Heart right ventricle (tissue), 16 donors: ENCODE measurements around the gene VARS1. TPM values are rescaled to one million over a fixed set of nuclear protein-coding genes. Genes with fewer than 3 reads are reported as not detected.
A peak's percentile ranks its signal among the peaks of the same experiment; 100 is the strongest.

Experiments used
- ATAC-seq, 8 donors: fragments of 200-7000 bp; cut with Tn5 transposase; one replicate each; pipeline ENCODE4 v1.9.1; 2020; ENCODE audit warnings: mild to moderate bottlenecking in 8 of 8, moderate library complexity in 8 of 8, moderate number of reproducible peaks in 1 of 8
- DNase-seq, 2 donors: peaks; one replicate each; pipeline ENCODE4 v3.0.0-alpha.2; 2020
- H3K27ac ChIP-seq, 10 donors: fragments of 200-600 bp; sonication (generic) in 2 of 10; one replicate each; pipeline versions ENCODE4 v1.5.0 to v1.8.0; 2020 to 2022; ENCODE audit warnings: mild to moderate bottlenecking in 3 of 10
- H3K27me3 ChIP-seq, 7 donors: fragments of 200-600 bp; one replicate each; pipeline ENCODE4 v1.8.0; 2021 to 2022; ENCODE audit warnings: mild to moderate bottlenecking in 2 of 7
- H3K36me3 ChIP-seq, 9 donors: fragments of 200-600 bp; sonication (generic) in 1 of 9; one replicate each; pipeline versions ENCODE4 v1.5.0 to v1.8.0; 2020 to 2022; ENCODE audit warnings: mild to moderate bottlenecking in 2 of 9
- H3K4me1 ChIP-seq, 9 donors: fragments of 200-600 bp; sonication (generic) in 1 of 9; one replicate each; pipeline versions ENCODE4 v1.5.0 to v1.8.0; 2020 to 2022; ENCODE audit warnings: mild to moderate bottlenecking in 4 of 9
- H3K4me3 ChIP-seq, 10 donors: fragments of 200-600 bp; sonication (generic) in 2 of 10; one replicate each; pipeline versions ENCODE4 v1.5.0 to v1.8.0; 2020 to 2022; ENCODE audit warnings: mild to moderate bottlenecking in 7 of 10, moderate library complexity in 2 of 10
- H3K9me3 ChIP-seq, 11 donors: fragments of 200-600 bp in 10 of 11; sonication (generic) in 2 of 11; one replicate each; pipeline versions ENCODE4 v1.5.0 to v1.8.0; 2013 to 2022; ENCODE audit warnings: mild to moderate bottlenecking in 2 of 11, control low read depth in 1 of 11, moderate library complexity in 1 of 11
- WGBS, 2 donors: extraction: QIAGEN DNeasy Blood & Tissue Kit; methylation state at CpG; one replicate each; pipeline ENCODE4 v1.1.7; 2013; ENCODE audit warnings: inconsistent platforms in 1 of 2; 5-methylcytosine and 5-hydroxymethylcytosine counted together
- intact Hi-C, 10 donors: fragments of 100-400 bp; cut with DNase I; formaldehyde crosslinking; loops; one replicate each; pipeline versions ENCODE4 v1.11.1 to v1.14.2; 2022
- polyA plus RNA-seq, 2 donors: library from polyadenylated mRNA; stranded (reverse); fragments of 200-250 nt; gene quantifications; one replicate each; pipeline ENCODE4 v1.2.3, GENCODE V29; 2013
- total RNA-seq, 10 donors: library from RNA; stranded (reverse); fragmentation: NEBNext Ultra II Directional in 3 of 10; extraction: Animal tissue kit (Norgen Biotek cat#: 25700) in 3 of 10; gene quantifications; one replicate each; pipeline versions ENCODE4 v1.2.1 to v1.2.4, GENCODE V29; 2021 to 2023
- TF ChIP-seq, protein P1 (sequence below), 9 donors: fragments of 200-600 bp; sonication (generic) in 2 of 9; IDR thresholded peaks; one replicate each; pipeline versions ENCODE4 v1.5.0 to v1.8.0; 2021 to 2022; ENCODE audit warnings: antibody characterized with exemption in 9 of 9, mild to moderate bottlenecking in 5 of 9, moderate library complexity in 1 of 9
- donor health status: Arrhythmogenic right ventricular cardiomyopathy.
- donor health status: ischemic (EF 13 %, LVEDD 7.1; RV severe dilation, severe dysfunction).
- donor health status: healthy with polysubstance abuse.
- donor health status: DM: no; HTN: yes; CAD: no.
- donor health status: DM: no; HTN: no; CAD: no.
- donor health status: ischemic (EF 25% LVEDD 6.9; RV normal size, moderate dysfunction).
- donor health status: ischemic (EF 25% LVEDD 5.7; RV mildly dilated, moderate dysfunction).
- donor health status: healthy.
- donor health status: DM: yes; HTN: yes; CAD: no.
- donor health status: Ischemic cardiomyopathy.
- donor health status: ischemic (EF 35%, LVEDD 5.7; RV mildly dilated, moderate dysfunction).
- donor health status: nonischemic (EF 11% LVEDD 7.7; RV severe dilation, severe dysfunction).
- donor health status: DM: yes; HTN: yes; CAD: no.
- donor health status: PGD.
- donor health status: ischemic (EF 29% LVEDD 5.4; RV normal size, mild dysfunction).
- donor health status: nonischemic (EF 23%, LVEDD 6.1; RV moderate dilation, normal function).

The VARS1 gene
- total and polyA plus RNA-seq, 12 donors = 22.4 to 44.0 (median 29.5) TPM

DNA sequence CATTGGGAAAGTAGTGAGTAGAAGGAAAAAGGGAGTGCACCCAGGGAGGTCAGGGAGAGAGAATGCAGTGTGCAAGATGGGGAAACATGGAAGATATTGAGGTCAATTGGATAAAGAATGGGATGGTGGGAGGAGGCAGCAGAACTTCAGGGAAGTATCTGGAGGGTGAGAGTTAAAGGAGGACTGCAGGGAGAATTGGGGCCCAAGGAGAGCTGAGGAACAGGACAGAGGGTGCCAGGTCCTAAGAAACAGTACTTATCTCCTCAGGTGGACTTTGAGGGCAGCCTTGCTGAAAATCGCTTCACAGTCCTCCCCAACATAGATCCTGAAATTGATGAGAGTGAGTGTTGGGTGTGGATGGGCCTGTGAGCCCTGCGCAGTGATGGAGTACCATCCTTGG is 37.3 kb downstream of the VARS1 start:
- WGBS, 2 donors = 95 to 97% methylated on average over 2 of the region's 2 CpGs
- intact Hi-C loops = no loop called here
- TF ChIP-seq, protein P1, sequence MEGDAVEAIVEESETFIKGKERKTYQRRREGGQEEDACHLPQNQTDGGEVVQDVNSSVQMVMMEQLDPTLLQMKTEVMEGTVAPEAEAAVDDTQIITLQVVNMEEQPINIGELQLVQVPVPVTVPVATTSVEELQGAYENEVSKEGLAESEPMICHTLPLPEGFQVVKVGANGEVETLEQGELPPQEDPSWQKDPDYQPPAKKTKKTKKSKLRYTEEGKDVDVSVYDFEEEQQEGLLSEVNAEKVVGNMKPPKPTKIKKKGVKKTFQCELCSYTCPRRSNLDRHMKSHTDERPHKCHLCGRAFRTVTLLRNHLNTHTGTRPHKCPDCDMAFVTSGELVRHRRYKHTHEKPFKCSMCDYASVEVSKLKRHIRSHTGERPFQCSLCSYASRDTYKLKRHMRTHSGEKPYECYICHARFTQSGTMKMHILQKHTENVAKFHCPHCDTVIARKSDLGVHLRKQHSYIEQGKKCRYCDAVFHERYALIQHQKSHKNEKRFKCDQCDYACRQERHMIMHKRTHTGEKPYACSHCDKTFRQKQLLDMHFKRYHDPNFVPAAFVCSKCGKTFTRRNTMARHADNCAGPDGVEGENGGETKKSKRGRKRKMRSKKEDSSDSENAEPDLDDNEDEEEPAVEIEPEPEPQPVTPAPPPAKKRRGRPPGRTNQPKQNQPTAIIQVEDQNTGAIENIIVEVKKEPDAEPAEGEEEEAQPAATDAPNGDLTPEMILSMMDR (IDR thresholded peaks at IDR 0.05) = no peak
- Histone ChIP-seq H3K4me1 (peaks cover 0 to 6% (median 3%) of the 10 kb centered on the region in 9 donors), H3K27ac (no peak overlapping the region), H3K36me3 (peaks cover 0 to 17% (median 0%) of the 10 kb centered on the region in 9 donors), H3K4me3 (no peak overlapping the region), H3K9me3 (no peaks in the 10 kb centered on the region), H3K27me3 (no peaks in the 10 kb centered on the region)
- ATAC-seq = no peak
- DNase-seq = no peak

DNA sequence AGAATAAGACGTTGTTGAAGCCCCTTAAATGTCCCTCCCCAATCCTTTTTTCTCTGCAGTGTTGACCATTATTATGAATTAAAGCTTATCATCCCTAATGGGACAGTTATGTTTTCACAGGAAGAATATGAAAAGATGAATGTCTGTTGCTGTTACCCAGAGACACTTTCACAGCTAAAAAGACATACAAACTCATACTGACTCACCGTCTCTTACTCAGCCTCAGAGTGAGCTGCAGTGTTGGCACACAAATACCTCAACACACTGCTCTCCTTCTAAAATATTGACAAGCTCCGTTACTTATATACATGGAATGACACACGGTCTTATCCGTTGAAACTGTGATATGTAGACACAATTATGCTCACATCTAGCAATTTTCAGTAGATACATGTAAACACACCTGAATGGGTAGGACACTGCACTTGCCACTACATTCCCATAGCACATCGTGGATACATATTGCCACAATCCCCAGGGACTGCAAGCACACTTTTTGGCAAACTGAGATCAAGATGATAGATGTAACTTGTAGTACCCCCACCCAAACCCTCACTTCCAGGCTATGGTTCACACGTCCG is 42.7 kb downstream of the VARS1 start:
- WGBS, 2 donors = 77% methylated on average over 8 of the region's 8 CpGs
- no peaks in the 10 kb centered on the region for H3K36me3 ChIP-seq
- no peaks in the 10 kb centered on the region for H3K27me3 ChIP-seq
- H3K9me3 ChIP-seq = no peaks in the 10 kb centered on the region
- no peaks in the 10 kb centered on the region for H3K4me1 ChIP-seq
- H3K4me3 ChIP-seq = no peak overlapping the region
- TF ChIP-seq, protein P1 (IDR thresholded peaks at IDR 0.05) = no peak
- intact Hi-C loops = no loop called here
- no peak for DNase-seq
- ATAC-seq = no peak
- H3K27ac ChIP-seq = no peak overlapping the region

DNA sequence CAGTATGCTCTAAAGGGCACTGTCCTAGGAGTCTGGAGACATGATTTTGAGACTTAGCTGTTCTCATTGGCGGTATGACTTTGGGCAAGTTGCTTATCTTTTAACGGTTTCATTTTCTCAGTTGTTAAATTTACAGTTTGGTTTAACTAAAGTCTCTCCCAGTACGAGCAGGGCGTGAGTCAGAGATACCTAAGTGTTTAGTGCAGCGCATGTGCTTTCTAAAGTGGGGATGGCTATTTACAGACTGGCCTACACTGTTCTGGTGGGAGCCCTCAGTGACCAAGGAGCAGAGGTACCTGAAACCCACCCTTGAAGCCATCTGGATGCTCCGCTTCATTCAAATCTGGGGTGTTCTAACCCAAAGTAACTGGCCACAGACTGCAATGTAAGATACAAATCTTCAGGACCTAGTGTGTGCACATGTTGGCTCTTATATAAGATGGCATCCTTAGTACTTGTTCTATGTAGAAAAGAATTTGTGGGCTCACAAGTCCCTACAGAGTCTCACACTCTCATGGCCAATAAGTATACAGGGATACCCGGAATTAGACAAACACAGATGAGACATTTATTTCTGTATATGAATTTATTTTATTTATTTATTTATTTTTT is 45.0 kb downstream of the VARS1 start:
- Histone ChIP-seq H3K27me3 (no peaks in the 10 kb centered on the region), H3K36me3 (peaks cover 0 to 8% (median 0%) of the 10 kb centered on the region in 9 donors), H3K4me1 (no peaks in the 10 kb centered on the region), H3K27ac (no peak overlapping the region), H3K9me3 (no peaks in the 10 kb centered on the region), H3K4me3 (no peak overlapping the region)
- WGBS, 2 donors = 86 to 87% methylated on average over 7 of the region's 7 CpGs
- intact Hi-C loops = no loop called here
- peak in 2 of 8 donors; percentile 53 to 58 for ATAC-seq
- DNase-seq = no peak
- TF ChIP-seq, protein P1 (IDR thresholded peaks at IDR 0.05) = no peak

DNA sequence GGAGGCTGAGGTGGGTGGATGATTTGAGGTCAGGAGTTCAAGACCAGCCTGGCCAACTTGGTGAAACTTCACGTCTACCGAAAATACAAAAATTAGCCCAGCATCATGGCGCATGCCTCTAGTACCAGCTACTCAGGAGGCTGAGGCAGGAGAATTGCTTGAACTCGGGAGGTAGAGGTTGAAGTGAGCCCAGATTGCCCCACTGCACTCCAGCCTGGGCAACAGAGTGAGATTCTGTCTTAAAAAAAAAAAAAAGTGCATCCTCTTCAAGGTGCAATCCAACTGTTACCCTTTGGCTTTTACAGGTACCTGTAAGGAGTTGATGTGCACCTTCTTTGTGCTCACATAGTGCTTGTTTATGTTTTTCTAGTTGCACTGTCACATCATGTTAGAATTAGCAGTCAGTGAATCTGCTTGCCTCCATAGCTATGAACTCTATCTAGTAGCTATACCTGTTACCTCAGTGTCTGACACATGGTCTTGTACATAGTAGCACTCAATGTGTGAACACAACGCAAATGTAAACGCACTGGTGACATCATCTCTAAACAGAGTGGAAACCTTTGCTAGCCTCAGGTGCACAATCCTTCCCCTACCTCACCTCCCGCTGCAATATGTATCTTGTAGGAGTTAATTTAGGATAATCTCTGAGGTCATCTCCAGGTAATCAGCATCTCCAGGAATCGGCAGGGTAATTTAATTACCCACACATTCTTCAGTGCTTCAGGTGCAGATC is 46.1 kb downstream of the VARS1 start:
- TF ChIP-seq, protein P1 (IDR thresholded peaks at IDR 0.05) = no peak
- ATAC-seq (no peak), DNase-seq (no peak)
- Histone ChIP-seq H3K27ac (no peak overlapping the region), H3K36me3 (peaks cover 0 to 8% (median 0%) of the 10 kb centered on the region in 9 donors), H3K9me3 (no peaks in the 10 kb centered on the region), H3K4me3 (no peak overlapping the region), H3K4me1 (no peaks in the 10 kb centered on the region), H3K27me3 (no peaks in the 10 kb centered on the region)
- intact Hi-C loops = no loop called here
- 95% methylated on average over 8 of the region's 8 CpGs for WGBS, 2 donors

Other genes starting within 250 kb of the VARS1 start
Only the 30 nearest of the 42 such genes appear.
- gene PRRC2A, start 175.0 kb downstream of the VARS1 start, total RNA-seq = 100 to 1,000 TPM in 4 of 10 donors, 10 to 100 TPM in 6; 83.9 to 105 (median 98.9) TPM
- 100 to 1,000 TPM in 1 of 2 donors, 10 to 100 TPM in 1; 93.4 to 179 TPM for gene PRRC2A, start 175.0 kb downstream of the VARS1 start, polyA plus RNA-seq
- gene BAG6, start 143.1 kb downstream of the VARS1 start, total RNA-seq = 100 to 1,000 TPM; 262 to 347 (median 300) TPM
- gene BAG6, start 143.1 kb downstream of the VARS1 start, polyA plus RNA-seq = 100 to 1,000 TPM; 311 to 522 TPM
- 1 to 10 TPM; 1.8 to 3.9 (median 2.5) TPM for gene APOM, start 139.9 kb downstream of the VARS1 start, total RNA-seq
- gene APOM, start 139.9 kb downstream of the VARS1 start, polyA plus RNA-seq = 1 to 10 TPM; 3.2 to 7.4 TPM
- gene C6orf47, start 135.0 kb downstream of the VARS1 start, total RNA-seq = 10 to 100 TPM; 15.9 to 23.3 (median 18.0) TPM
- gene C6orf47, start 135.0 kb downstream of the VARS1 start, polyA plus RNA-seq = 10 to 100 TPM; 18.5 to 22.2 TPM
- gene GPANK1, start 130.8 kb downstream of the VARS1 start, total RNA-seq = 10 to 100 TPM; 14.5 to 23.8 (median 18.3) TPM
- gene GPANK1, start 130.8 kb downstream of the VARS1 start, polyA plus RNA-seq = 10 to 100 TPM; 15.4 to 17.8 TPM
- gene CSNK2B, start 129.7 kb downstream of the VARS1 start, total RNA-seq = 100 to 1,000 TPM; 101 to 153 (median 115) TPM
- 100 to 1,000 TPM; 109 to 199 TPM for gene CSNK2B, start 129.7 kb downstream of the VARS1 start, polyA plus RNA-seq
- gene LY6G5B, start 125.8 kb downstream of the VARS1 start, total RNA-seq = 1 to 10 TPM; 2.4 to 6.7 (median 3.8) TPM
- gene LY6G5B, start 125.8 kb downstream of the VARS1 start, polyA plus RNA-seq = 1 to 10 TPM; 3.6 to 7.3 TPM
- 1 to 10 TPM; 1.2 to 3.5 (median 1.9) TPM for gene LY6G5C, start 114.7 kb downstream of the VARS1 start, total RNA-seq
- 1 to 10 TPM; 2.0 to 2.6 TPM for gene LY6G5C, start 114.7 kb downstream of the VARS1 start, polyA plus RNA-seq
- gene ABHD16A, start 92.4 kb downstream of the VARS1 start, total RNA-seq = 10 to 100 TPM; 24.3 to 40.3 (median 28.7) TPM
- gene ABHD16A, start 92.4 kb downstream of the VARS1 start, polyA plus RNA-seq = 10 to 100 TPM; 28.0 to 45.2 TPM
- gene LY6G6F, start 88.9 kb downstream of the VARS1 start, total RNA-seq = not detected
- not detected for gene LY6G6F, start 88.9 kb downstream of the VARS1 start, polyA plus RNA-seq
- not detected for gene LY6G6D, start 80.4 kb downstream of the VARS1 start, total RNA-seq
- gene LY6G6D, start 80.4 kb downstream of the VARS1 start, polyA plus RNA-seq = not detected
- gene LY6G6C, start 74.0 kb downstream of the VARS1 start, total RNA-seq = not detected
- gene LY6G6C, start 74.0 kb downstream of the VARS1 start, polyA plus RNA-seq = not detected
- under 1 TPM in 7 of 10 donors, not detected in 3; 0.11 to 0.97 (median 0.27) TPM for gene MPIG6B, start 72.4 kb downstream of the VARS1 start, total RNA-seq
- under 1 TPM; 0.13 to 0.37 TPM for gene MPIG6B, start 72.4 kb downstream of the VARS1 start, polyA plus RNA-seq
- gene DDAH2, start 66.5 kb downstream of the VARS1 start, total RNA-seq = 10 to 100 TPM; 35.2 to 61.6 (median 51.5) TPM
- gene DDAH2, start 66.5 kb downstream of the VARS1 start, polyA plus RNA-seq = 100 to 1,000 TPM in 1 of 2 donors, 10 to 100 TPM in 1; 96.4 to 117 TPM
- gene CLIC1, start 59.2 kb downstream of the VARS1 start, total RNA-seq = 100 to 1,000 TPM in 2 of 10 donors, 10 to 100 TPM in 8; 64.5 to 219 (median 87.9) TPM
- gene CLIC1, start 59.2 kb downstream of the VARS1 start, polyA plus RNA-seq = 100 to 1,000 TPM in 1 of 2 donors, 10 to 100 TPM in 1; 51.1 to 400 TPM
- gene MSH5, start 55.7 kb downstream of the VARS1 start, total RNA-seq = 1 to 10 TPM in 8 of 10 donors, under 1 TPM in 2; 0.89 to 4.3 (median 2.6) TPM
- gene MSH5, start 55.7 kb downstream of the VARS1 start, polyA plus RNA-seq = 1 to 10 TPM in 1 of 2 donors, under 1 TPM in 1; 0.97 to 6.1 TPM
- 1 to 10 TPM in 1 of 10 donors, under 1 TPM in 6, not detected in 3; 0.52 to 1.2 (median 0.72) TPM for gene SAPCD1, start 33.1 kb downstream of the VARS1 start, total RNA-seq
- gene SAPCD1, start 33.1 kb downstream of the VARS1 start, polyA plus RNA-seq = 1 to 10 TPM in 1 of 2 donors, under 1 TPM in 1; 0.36 to 1.9 TPM
- gene VWA7, start 18.4 kb downstream of the VARS1 start, total RNA-seq = 10 to 100 TPM in 9 of 10 donors, 1 to 10 TPM in 1; 10.0 to 28.3 (median 20.8) TPM
- 1 to 10 TPM; 2.2 to 6.6 TPM for gene VWA7, start 18.4 kb downstream of the VARS1 start, polyA plus RNA-seq
- 10 to 100 TPM; 18.9 to 27.6 (median 23.0) TPM for gene LSM2, start 11.2 kb upstream of the VARS1 start, total RNA-seq
- gene LSM2, start 11.2 kb upstream of the VARS1 start, polyA plus RNA-seq = 10 to 100 TPM; 17.5 to 52.0 TPM
- 1 to 10 TPM; 1.1 to 2.9 (median 1.9) TPM for gene HSPA1L, start 19.5 kb upstream of the VARS1 start, total RNA-seq
- gene HSPA1L, start 19.5 kb upstream of the VARS1 start, polyA plus RNA-seq = 1 to 10 TPM in 1 of 2 donors, under 1 TPM in 1; 0.80 to 1.4 TPM
- gene HSPA1A, start 19.8 kb upstream of the VARS1 start, total RNA-seq = 100 to 1,000 TPM; 202 to 679 (median 259) TPM
- 100 to 1,000 TPM; 113 to 166 TPM for gene HSPA1A, start 19.8 kb upstream of the VARS1 start, polyA plus RNA-seq
- gene HSPA1B, start 32.0 kb upstream of the VARS1 start, total RNA-seq = 100 to 1,000 TPM; 126 to 258 (median 169) TPM
- gene HSPA1B, start 32.0 kb upstream of the VARS1 start, polyA plus RNA-seq = 100 to 1,000 TPM in 1 of 2 donors, 10 to 100 TPM in 1; 16.9 to 122 TPM
- gene NEU1, start 67.1 kb upstream of the VARS1 start, total RNA-seq = 10 to 100 TPM; 18.1 to 32.4 (median 22.3) TPM
- gene NEU1, start 67.1 kb upstream of the VARS1 start, polyA plus RNA-seq = 10 to 100 TPM; 15.7 to 48.0 TPM
- gene SLC44A4, start 83.2 kb upstream of the VARS1 start, total RNA-seq = under 1 TPM in 2 of 10 donors, not detected in 8; 0.14 to 0.24 TPM
- under 1 TPM in 1 of 2 donors, not detected in 1; 0.03 TPM for gene SLC44A4, start 83.2 kb upstream of the VARS1 start, polyA plus RNA-seq
- 10 to 100 TPM in 9 of 10 donors, 1 to 10 TPM in 1; 6.4 to 18.7 (median 14.2) TPM for gene EHMT2, start 101.9 kb upstream of the VARS1 start, total RNA-seq
- 10 to 100 TPM; 13.2 to 21.7 TPM for gene EHMT2, start 101.9 kb upstream of the VARS1 start, polyA plus RNA-seq
- 1 to 10 TPM; 1.5 to 4.9 (median 2.8) TPM for gene ZBTB12, start 106.3 kb upstream of the VARS1 start, total RNA-seq
- gene ZBTB12, start 106.3 kb upstream of the VARS1 start, polyA plus RNA-seq = 1 to 10 TPM; 2.0 TPM
- 10 to 100 TPM in 2 of 10 donors, 1 to 10 TPM in 8; 2.0 to 63.0 (median 4.2) TPM for gene C2, start 132.0 kb upstream of the VARS1 start, total RNA-seq
- gene C2, start 132.0 kb upstream of the VARS1 start, polyA plus RNA-seq = 1 to 10 TPM; 1.1 to 1.7 TPM
- gene CFB, start 150.3 kb upstream of the VARS1 start, total RNA-seq = 10 to 100 TPM in 1 of 10 donors, 1 to 10 TPM in 9; 2.8 to 24.4 (median 4.7) TPM
- 10 to 100 TPM in 1 of 2 donors, 1 to 10 TPM in 1; 6.6 to 15.8 TPM for gene CFB, start 150.3 kb upstream of the VARS1 start, polyA plus RNA-seq
- gene NELFE, start 163.2 kb upstream of the VARS1 start, total RNA-seq = 10 to 100 TPM; 38.2 to 52.8 (median 45.7) TPM
- 10 to 100 TPM; 36.5 to 70.4 TPM for gene NELFE, start 163.2 kb upstream of the VARS1 start, polyA plus RNA-seq
- gene SKIC2, start 163.4 kb upstream of the VARS1 start, total RNA-seq = 10 to 100 TPM; 21.8 to 45.5 (median 32.2) TPM
- gene SKIC2, start 163.4 kb upstream of the VARS1 start, polyA plus RNA-seq = 10 to 100 TPM; 37.8 to 67.4 TPM